OCI-LY1 (cell line): ENCODE data around the gene ASMTL.
"Not testable (repeated sequence)": the region's sequence is repeated elsewhere in the genome, so short reads cannot be mapped to it uniquely, and the experiment has no call there.

Experiments used
- H2AFZ ChIP-seq: fragments of 200-600 bp; sonication (generic), shearing (Covaris generic); 2 replicates; pipeline ENCODE4 v1.6.0; 2014; ENCODE audit warnings: antibody characterized with exemption, mild to moderate bottlenecking, low read length
- H3F3A ChIP-seq: fragments of 200-600 bp; sonication (generic), shearing (Covaris generic); 2 replicates; pipeline ENCODE4 v1.6.0; 2014; ENCODE audit warnings: mild to moderate bottlenecking, antibody characterized with exemption, low read length, moderate library complexity; ENCODE audit not compliant: insufficient read depth
- H3K27ac ChIP-seq: fragments of 200-600 bp; sonication (generic); 2 replicates; pipeline ENCODE4 v1.5.1; 2014; ENCODE audit warnings: low read length, mixed run types, mild to moderate bottlenecking, low read depth; ENCODE audit not compliant: poor library complexity, severe bottlenecking
- H3K27me3 ChIP-seq: fragments of 200-600 bp; sonication (generic); 2 replicates; pipeline ENCODE4 v1.6.0; 2014; ENCODE audit warnings: antibody characterized with exemption, mild to moderate bottlenecking, low read length, moderate library complexity; ENCODE audit not compliant: insufficient read depth
- H3K36me3 ChIP-seq: fragments of 200-600 bp; sonication (generic); 2 replicates; pipeline ENCODE4 v1.6.1; 2014; ENCODE audit warnings: mild to moderate bottlenecking, antibody characterized with exemption, low read length, moderate library complexity, mixed read lengths; ENCODE audit not compliant: insufficient read depth
- H3K4me1 ChIP-seq: fragments of 200-600 bp; sonication (generic); 2 replicates; pipeline ENCODE4 v1.5.1; 2014; ENCODE audit warnings: mild to moderate bottlenecking, low read length, moderate library complexity; ENCODE audit not compliant: insufficient read depth, severe bottlenecking
- H3K4me2 ChIP-seq: fragments of 200-600 bp; sonication (generic), shearing (Covaris generic); 2 replicates; pipeline ENCODE4 v1.6.1; 2014; ENCODE audit warnings: low read length
- H3K4me3 ChIP-seq: fragments of 200-600 bp; sonication (generic); 2 replicates; pipeline ENCODE4 v1.5.1; 2014; ENCODE audit warnings: low read length, low read depth, mild to moderate bottlenecking, mixed read lengths; ENCODE audit not compliant: poor library complexity, severe bottlenecking
- H3K79me2 ChIP-seq: fragments of 200-600 bp; shearing (Covaris generic); 2 replicates; pipeline ENCODE4 v1.6.1; 2016; ENCODE audit warnings: mixed run types, low read length, mixed read lengths; ENCODE audit not compliant: insufficient read depth
- H3K9ac ChIP-seq: fragments of 200-600 bp; sonication (generic), shearing (Covaris generic); 2 replicates; pipeline ENCODE4 v1.6.1; 2014; ENCODE audit warnings: mild to moderate bottlenecking, low read length, mixed read lengths
- H3K9me2 ChIP-seq: fragments of 200-600 bp; sonication (generic), shearing (Covaris generic); 2 replicates; pipeline ENCODE4 v1.6.1; 2014; ENCODE audit warnings: low read depth, mild to moderate bottlenecking, low read length, mixed read lengths
- H3K9me3 ChIP-seq: fragments of 200-600 bp; shearing (Covaris generic); 2 replicates; pipeline ENCODE4 v1.6.1; 2014; ENCODE audit warnings: low read length, mixed read lengths
- H4K20me1 ChIP-seq: fragments of 200-600 bp; sonication (generic), shearing (Covaris generic); 2 replicates; pipeline ENCODE4 v1.6.0; 2016; ENCODE audit warnings: mild to moderate bottlenecking, low read length; ENCODE audit not compliant: insufficient read depth
- EZH2 ChIP-seq: fragments of 200-600 bp; sonication (generic), shearing (Covaris generic); IDR thresholded peaks from 2 replicates; pipeline ENCODE4 v1.8.0; 2017; ENCODE audit warnings: borderline replicate concordance, mixed run types, mild to moderate bottlenecking, antibody characterized with exemption, low read length, moderate library complexity, mixed read lengths
- TF ChIP-seq, protein P1 (sequence below): fragments of 200-600 bp; sonication (generic), shearing (Covaris generic); IDR thresholded peaks from 2 replicates; pipeline ENCODE4 v1.5.1; 2017; ENCODE audit warnings: mild to moderate bottlenecking, antibody characterized with exemption, low read length, moderate library complexity, mixed read lengths

The ASMTL gene

DNA sequence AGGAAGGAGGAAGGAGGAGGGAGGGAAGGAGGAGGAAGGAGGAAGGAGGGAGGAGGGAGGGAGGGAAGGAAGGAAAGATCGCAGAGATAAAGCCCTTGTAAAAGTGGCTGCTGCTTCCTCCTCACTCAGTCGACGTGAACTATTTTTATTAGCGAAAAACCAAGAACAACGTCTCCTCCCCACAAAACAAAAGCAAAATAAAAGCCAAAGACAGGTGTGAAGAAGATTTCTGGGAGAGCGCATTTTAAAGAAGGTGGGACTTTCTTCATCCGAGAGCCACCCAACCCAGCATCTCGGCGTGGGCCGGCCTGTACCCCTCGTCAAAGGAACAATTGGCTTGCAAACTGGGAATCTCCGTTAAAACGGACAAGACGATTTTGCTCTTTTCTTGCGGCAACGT lies 40.7 kb upstream of the ASMTL start:
- Histone ChIP-seq H3K27me3 (no peaks in the 10 kb centered on the region), H3K27ac (peak overlapping the region; percentile 100), H3K9ac (peak overlapping the region; percentile 94), H3K4me1 (peaks cover 64% of the 10 kb centered on the region), H3K4me2 (peak overlapping the region; percentile 91), H3K79me2 (no peaks in the 10 kb centered on the region), H3K9me2 (no peaks in the 10 kb centered on the region), H3K9me3 (no peaks in the 10 kb centered on the region), H3F3A (peaks cover 10% of the 10 kb centered on the region), H2AFZ (no peak overlapping the region), H3K4me3 (peak overlapping the region; percentile 77), H3K36me3 (peaks cover 52% of the 10 kb centered on the region), H4K20me1 (no peaks in the 10 kb centered on the region)
- TF ChIP-seq, protein P1, sequence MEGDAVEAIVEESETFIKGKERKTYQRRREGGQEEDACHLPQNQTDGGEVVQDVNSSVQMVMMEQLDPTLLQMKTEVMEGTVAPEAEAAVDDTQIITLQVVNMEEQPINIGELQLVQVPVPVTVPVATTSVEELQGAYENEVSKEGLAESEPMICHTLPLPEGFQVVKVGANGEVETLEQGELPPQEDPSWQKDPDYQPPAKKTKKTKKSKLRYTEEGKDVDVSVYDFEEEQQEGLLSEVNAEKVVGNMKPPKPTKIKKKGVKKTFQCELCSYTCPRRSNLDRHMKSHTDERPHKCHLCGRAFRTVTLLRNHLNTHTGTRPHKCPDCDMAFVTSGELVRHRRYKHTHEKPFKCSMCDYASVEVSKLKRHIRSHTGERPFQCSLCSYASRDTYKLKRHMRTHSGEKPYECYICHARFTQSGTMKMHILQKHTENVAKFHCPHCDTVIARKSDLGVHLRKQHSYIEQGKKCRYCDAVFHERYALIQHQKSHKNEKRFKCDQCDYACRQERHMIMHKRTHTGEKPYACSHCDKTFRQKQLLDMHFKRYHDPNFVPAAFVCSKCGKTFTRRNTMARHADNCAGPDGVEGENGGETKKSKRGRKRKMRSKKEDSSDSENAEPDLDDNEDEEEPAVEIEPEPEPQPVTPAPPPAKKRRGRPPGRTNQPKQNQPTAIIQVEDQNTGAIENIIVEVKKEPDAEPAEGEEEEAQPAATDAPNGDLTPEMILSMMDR = no peak
- TF ChIP-seq EZH2 = no peak

DNA sequence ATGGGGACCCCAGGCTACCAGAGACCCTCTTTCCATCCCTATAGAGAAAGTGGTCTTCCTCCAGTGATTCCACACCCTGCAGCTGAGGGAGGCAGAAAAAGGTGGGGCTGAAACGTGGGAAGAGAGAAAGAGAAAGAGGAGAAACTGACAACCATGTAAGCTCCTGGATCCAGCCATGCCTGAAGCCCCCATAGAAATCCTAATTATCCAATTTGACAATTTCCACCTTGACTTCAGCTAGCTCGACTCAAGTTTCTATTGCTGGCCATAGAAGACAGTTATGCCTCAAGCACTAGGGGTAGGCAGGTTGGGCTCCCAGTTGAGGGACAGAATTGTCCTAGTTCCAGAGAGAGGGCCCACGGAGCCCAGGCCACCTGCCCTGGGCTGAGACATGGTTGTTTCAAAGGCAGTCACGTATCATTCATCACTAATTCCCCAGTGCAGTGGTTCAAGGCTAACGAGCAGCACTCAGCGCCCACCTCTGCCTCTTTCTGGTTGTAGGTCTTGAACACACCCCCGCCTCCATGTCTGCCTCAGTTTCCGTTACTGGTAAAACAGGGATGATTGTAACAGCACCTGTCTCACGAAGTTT lies 39.8 kb upstream of the ASMTL start:
- peak overlapping the region; percentile 57 for H3K4me3 ChIP-seq
- H2AFZ ChIP-seq = no peak overlapping the region
- H3K79me2 ChIP-seq = no peaks in the 10 kb centered on the region
- TF ChIP-seq, protein P1 = no peak
- no peak for TF ChIP-seq EZH2
- H3K4me2 ChIP-seq = peak overlapping the region; percentile 72
- H3K27me3 ChIP-seq = no peaks in the 10 kb centered on the region
- no peaks in the 10 kb centered on the region for H3K9me3 ChIP-seq
- peak overlapping the region; percentile 100 for H3K27ac ChIP-seq
- no peaks in the 10 kb centered on the region for H3K9me2 ChIP-seq
- H3F3A ChIP-seq = peaks cover 15% of the 10 kb centered on the region
- H3K36me3 ChIP-seq = peaks cover 54% of the 10 kb centered on the region
- H3K9ac ChIP-seq = peak overlapping the region; percentile 54; the same call in 1 of the 2 replicates
- H4K20me1 ChIP-seq = no peaks in the 10 kb centered on the region
- H3K4me1 ChIP-seq = peaks cover 69% of the 10 kb centered on the region

DNA sequence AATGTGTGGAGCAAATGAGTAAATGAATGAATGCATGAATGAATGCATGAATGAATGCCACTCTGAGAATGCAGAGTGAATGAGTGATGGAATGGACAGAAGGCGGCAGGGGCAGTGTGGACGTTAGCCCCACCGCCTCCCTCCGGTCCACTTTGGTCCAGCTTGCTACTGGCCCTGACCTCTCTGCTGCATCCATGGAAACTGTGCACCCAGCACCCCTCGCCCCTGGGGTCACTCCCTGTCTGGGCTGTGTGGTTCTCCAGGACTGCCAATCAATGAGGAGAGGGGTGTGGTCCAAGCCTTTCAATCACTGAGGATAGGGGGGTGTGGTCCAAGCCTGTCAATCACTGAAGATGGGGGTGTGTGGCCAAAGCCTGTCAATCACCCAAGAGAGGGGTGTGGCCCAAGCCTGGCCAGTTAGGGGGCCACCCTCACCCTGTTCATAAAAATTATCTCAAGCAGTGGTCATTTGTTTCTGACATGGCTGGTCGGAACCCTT lies 39.2 kb upstream of the ASMTL start:
- H3K27me3 ChIP-seq = no peaks in the 10 kb centered on the region
- H3K9me3 ChIP-seq = no peaks in the 10 kb centered on the region
- peak overlapping the region; percentile 100 for H3K27ac ChIP-seq
- no peak overlapping the region for H2AFZ ChIP-seq
- no peak overlapping the region; the same call in 1 of the 2 replicates for H3K9ac ChIP-seq
- H3K4me2 ChIP-seq = peak overlapping the region; percentile 72
- peaks cover 69% of the 10 kb centered on the region for H3K4me1 ChIP-seq
- no peaks in the 10 kb centered on the region for H3K79me2 ChIP-seq
- H3K4me3 ChIP-seq = peak overlapping the region; percentile 57
- no peaks in the 10 kb centered on the region for H4K20me1 ChIP-seq
- peaks cover 15% of the 10 kb centered on the region for H3F3A ChIP-seq
- H3K36me3 ChIP-seq = peaks cover 57% of the 10 kb centered on the region
- no peaks in the 10 kb centered on the region for H3K9me2 ChIP-seq
- TF ChIP-seq, protein P1 = no peak
- no peak for TF ChIP-seq EZH2

DNA sequence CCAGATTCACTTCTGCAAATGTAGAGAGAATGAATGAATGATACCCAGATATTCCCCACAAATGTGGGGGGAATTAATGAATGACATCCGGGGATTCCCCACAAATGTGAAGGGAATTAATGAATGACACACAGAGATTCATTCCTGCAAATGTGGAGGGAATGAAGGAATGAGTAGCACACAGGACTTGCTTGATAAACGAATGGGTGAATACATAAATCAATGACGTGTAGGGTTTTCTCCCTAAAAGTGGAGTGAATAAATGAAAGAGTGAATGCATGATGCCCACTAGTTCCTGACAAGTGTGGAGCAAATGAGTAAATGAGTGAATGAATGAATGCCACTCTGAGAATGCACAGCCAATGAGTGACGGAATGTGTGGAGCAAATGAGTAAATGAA lies 38.5 kb upstream of the ASMTL start:
- peaks cover 15% of the 10 kb centered on the region for H3F3A ChIP-seq
- H3K9me2 ChIP-seq, H3K9me3 ChIP-seq, H3K4me3 ChIP-seq, H3K4me2 ChIP-seq, H3K27me3 ChIP-seq, H4K20me1 ChIP-seq, H3K79me2 ChIP-seq, H2AFZ ChIP-seq, H3K27ac ChIP-seq, H3K9ac ChIP-seq: not testable (repeated sequence)
- H3K4me1 ChIP-seq = peaks cover 66% of the 10 kb centered on the region
- H3K36me3 ChIP-seq = peaks cover 60% of the 10 kb centered on the region

DNA sequence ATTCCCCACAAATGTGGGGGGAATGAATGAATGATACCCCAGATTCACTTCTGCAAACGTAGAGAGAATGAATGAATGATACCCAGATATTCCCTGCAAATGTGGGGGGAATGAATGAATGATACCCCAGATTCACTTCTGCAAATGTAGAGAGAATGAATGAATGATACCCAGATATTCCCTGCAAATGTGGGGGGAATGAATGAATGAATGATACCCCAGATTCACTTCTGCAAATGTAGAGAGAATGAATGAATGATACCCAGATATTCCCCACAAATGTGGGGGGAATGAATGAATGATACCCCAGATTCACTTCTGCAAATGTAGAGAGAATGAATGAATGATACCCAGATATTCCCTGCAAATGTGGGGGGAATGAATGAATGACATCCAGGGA lies 38.0 kb upstream of the ASMTL start:
- not testable (repeated sequence) for H3K9ac ChIP-seq, H4K20me1 ChIP-seq, H3K79me2 ChIP-seq, H3K4me2 ChIP-seq, H3K9me2 ChIP-seq, H3K4me3 ChIP-seq, H3K9me3 ChIP-seq, H3K27me3 ChIP-seq, H2AFZ ChIP-seq, H3K27ac ChIP-seq
- peaks cover 15% of the 10 kb centered on the region for H3F3A ChIP-seq
- H3K36me3 ChIP-seq = peaks cover 64% of the 10 kb centered on the region
- peaks cover 61% of the 10 kb centered on the region for H3K4me1 ChIP-seq
